ENCODE data around the gene SLC35A4.

- TF ChIP-seq, protein P1, sequence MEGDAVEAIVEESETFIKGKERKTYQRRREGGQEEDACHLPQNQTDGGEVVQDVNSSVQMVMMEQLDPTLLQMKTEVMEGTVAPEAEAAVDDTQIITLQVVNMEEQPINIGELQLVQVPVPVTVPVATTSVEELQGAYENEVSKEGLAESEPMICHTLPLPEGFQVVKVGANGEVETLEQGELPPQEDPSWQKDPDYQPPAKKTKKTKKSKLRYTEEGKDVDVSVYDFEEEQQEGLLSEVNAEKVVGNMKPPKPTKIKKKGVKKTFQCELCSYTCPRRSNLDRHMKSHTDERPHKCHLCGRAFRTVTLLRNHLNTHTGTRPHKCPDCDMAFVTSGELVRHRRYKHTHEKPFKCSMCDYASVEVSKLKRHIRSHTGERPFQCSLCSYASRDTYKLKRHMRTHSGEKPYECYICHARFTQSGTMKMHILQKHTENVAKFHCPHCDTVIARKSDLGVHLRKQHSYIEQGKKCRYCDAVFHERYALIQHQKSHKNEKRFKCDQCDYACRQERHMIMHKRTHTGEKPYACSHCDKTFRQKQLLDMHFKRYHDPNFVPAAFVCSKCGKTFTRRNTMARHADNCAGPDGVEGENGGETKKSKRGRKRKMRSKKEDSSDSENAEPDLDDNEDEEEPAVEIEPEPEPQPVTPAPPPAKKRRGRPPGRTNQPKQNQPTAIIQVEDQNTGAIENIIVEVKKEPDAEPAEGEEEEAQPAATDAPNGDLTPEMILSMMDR (conservative IDR thresholded peaks at IDR 0.05 in 1 of 2, IDR thresholded peaks at IDR 0.05 in 1 of 2; ENCODE audit: extremely low read depth in 1 of 2, insufficient read depth in 1 of 2, low read depth in 1 of 2, low read length in 2 of 2) = no peak
- no peak for TF ChIP-seq EZH2 (IDR thresholded peaks at IDR 0.05; ENCODE audit: borderline replicate concordance, low read length)
Measured at GRCh38 chr5:140560227-140560626, 4.4 kb upstream of the SLC35A4 start.

All from mammary epithelial cell (primary cell).